ENCODE measurements around the gene CYFIP2.

The CYFIP2 gene

DNA sequence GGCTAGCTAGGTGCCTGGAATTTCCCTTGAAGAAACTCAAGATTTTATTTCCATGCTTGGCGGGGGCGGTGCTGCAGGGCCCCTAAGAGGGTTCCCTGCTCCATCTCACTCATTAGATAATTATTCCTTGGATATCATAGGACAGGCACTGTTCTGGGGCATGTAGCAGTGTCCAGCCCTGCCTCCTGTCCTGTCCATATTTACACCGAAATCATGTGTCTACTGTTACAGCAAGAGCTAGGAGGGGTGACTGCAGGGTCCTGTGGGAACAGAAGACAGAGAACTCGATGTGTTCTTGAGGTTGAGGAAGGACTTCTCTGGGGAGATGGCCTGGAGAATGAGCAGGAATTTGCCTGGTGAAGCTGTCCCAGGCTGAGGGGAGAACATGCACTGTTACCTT is 96.6 kb downstream of the CYFIP2 start:
- no peak overlapping the region for H2AFZ ChIP-seq
- H3K79me2 ChIP-seq = peaks cover 6% of the 10 kb centered on the region
- no peaks in the 10 kb centered on the region for H3K9me3 ChIP-seq (ENCODE audit: control insufficient read depth, low read length)
- H3K27me3 ChIP-seq (ENCODE audit: control insufficient read depth, insufficient read depth, low read length) = no peaks in the 10 kb centered on the region
- no peak overlapping the region for H3K4me2 ChIP-seq (ENCODE audit: low read length)
- TF ChIP-seq, protein P1, sequence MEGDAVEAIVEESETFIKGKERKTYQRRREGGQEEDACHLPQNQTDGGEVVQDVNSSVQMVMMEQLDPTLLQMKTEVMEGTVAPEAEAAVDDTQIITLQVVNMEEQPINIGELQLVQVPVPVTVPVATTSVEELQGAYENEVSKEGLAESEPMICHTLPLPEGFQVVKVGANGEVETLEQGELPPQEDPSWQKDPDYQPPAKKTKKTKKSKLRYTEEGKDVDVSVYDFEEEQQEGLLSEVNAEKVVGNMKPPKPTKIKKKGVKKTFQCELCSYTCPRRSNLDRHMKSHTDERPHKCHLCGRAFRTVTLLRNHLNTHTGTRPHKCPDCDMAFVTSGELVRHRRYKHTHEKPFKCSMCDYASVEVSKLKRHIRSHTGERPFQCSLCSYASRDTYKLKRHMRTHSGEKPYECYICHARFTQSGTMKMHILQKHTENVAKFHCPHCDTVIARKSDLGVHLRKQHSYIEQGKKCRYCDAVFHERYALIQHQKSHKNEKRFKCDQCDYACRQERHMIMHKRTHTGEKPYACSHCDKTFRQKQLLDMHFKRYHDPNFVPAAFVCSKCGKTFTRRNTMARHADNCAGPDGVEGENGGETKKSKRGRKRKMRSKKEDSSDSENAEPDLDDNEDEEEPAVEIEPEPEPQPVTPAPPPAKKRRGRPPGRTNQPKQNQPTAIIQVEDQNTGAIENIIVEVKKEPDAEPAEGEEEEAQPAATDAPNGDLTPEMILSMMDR (IDR thresholded peaks at IDR 0.05) = no peak
- no peak overlapping the region for H3K4me3 ChIP-seq (ENCODE audit: low read depth, low read length)
- H3K9ac ChIP-seq = no peak overlapping the region
- no peak overlapping the region for H3K27ac ChIP-seq
- H3K4me1 ChIP-seq = peaks cover 2% of the 10 kb centered on the region
- H3K36me3 ChIP-seq (ENCODE audit: control insufficient read depth, insufficient read depth, low read length) = no peaks in the 10 kb centered on the region

DNA sequence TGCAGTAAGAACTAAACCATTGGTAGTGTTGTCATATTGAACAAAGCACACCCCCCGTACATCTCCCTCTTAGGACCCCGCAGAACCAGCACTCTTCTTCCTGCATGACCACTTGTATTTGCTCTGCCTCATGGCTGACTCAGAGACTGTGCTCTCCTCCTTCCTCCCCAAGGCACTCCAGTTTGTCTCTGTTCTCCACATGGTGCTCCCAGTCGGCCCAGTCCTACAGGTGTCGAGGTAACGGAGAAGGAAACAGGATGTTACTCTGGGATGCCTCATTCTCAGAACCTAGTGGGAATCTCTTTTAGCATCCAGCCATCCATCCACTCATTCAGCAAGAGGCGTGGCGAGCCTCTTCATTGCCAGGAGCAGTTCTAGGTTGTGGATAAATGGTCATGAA is 97.1 kb downstream of the CYFIP2 start:
- H3K27me3 ChIP-seq (ENCODE audit: control insufficient read depth, insufficient read depth, low read length) = no peaks in the 10 kb centered on the region

DNA sequence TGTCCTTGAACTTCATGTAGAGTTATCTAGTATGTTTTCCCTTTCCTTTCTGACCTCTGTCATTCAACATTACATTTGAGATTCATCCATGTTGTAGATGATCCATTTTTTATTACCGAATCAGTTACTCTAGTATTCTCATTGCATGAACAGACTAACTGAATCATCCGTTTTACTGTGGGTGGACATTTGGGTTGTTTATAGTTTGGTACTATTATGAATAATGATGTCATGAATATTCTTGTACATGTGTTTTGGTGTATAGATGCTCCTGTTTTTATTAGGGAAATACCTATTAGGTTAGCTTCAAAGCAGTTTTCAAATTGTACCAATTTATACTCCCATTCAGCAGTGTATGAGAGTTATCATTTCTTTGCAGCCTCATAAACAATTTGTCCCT is 99.8 kb downstream of the CYFIP2 start:
- no peaks in the 10 kb centered on the region for H3K27me3 ChIP-seq (ENCODE audit: control insufficient read depth, insufficient read depth, low read length)
- TF ChIP-seq, protein P1 (IDR thresholded peaks at IDR 0.05) = no peak
- H3K79me2 ChIP-seq = peaks cover 6% of the 10 kb centered on the region
- H3K9me3 ChIP-seq (ENCODE audit: control insufficient read depth, low read length) = no peaks in the 10 kb centered on the region
- no peak overlapping the region for H3K9ac ChIP-seq
- H3K27ac ChIP-seq = no peak overlapping the region
- H3K4me2 ChIP-seq (ENCODE audit: low read length) = no peak overlapping the region
- peaks cover 2% of the 10 kb centered on the region for H3K4me1 ChIP-seq
- H3K4me3 ChIP-seq (ENCODE audit: low read depth, low read length) = no peak overlapping the region
- no peak overlapping the region for H2AFZ ChIP-seq
- H3K36me3 ChIP-seq (ENCODE audit: control insufficient read depth, insufficient read depth, low read length) = no peaks in the 10 kb centered on the region

More for the DNA sequence above, 97.1 kb downstream of the CYFIP2 start:
- peaks cover 6% of the 10 kb centered on the region for H3K79me2 ChIP-seq
- H3K36me3 ChIP-seq (ENCODE audit: control insufficient read depth, insufficient read depth, low read length) = no peaks in the 10 kb centered on the region
- peaks cover 2% of the 10 kb centered on the region for H3K4me1 ChIP-seq
- H3K9me3 ChIP-seq (ENCODE audit: control insufficient read depth, low read length) = no peaks in the 10 kb centered on the region
- no peak overlapping the region for H3K27ac ChIP-seq
- H3K9ac ChIP-seq = no peak overlapping the region
- H3K4me3 ChIP-seq (ENCODE audit: low read depth, low read length) = no peak overlapping the region
- H2AFZ ChIP-seq = no peak overlapping the region
- no peak overlapping the region for H3K4me2 ChIP-seq (ENCODE audit: low read length)
- TF ChIP-seq, protein P1 (IDR thresholded peaks at IDR 0.05) = no peak

DNA sequence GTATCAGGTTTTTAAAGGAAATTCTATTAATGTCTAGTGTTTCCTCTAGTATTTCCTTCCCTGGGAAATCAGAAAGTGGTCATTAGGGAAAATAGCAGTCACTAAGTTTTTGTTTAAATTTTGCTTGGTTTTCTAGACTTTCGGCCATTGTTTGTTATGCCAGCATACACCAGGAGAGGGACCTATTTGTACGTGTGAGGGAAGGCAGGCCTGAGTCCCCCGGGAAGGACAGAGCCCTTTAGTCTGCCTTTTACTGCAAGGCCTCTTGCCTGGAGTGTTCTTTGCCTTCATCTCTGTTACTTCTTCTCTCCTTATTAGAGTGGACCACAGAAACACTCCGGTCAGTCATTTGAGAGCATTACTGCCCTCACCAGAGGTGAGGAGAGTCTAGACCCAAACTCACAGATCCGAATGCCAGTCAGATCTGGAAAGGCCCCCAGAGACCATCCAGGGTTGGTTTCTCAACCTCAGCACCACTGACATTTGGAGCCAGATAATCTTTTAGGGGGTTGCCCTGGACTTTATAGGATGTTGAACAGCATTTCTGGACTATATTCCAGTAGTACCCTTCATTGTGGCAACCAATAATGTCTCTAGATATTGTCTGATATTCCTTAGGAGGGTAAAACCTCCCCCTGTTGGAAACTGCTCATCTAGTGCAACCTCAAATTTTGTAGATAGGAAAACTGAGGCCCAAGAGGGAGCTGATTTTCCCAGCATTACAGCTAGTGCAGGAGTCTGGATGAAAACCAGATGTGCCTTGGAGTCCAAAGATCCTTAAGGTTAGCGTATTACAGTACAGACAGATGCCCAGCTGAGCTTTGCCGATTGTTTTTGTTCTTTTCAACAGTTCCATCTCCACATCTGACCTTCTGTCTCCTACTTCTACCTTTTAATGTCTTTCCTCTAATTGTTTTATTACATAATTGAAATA is 101.1 kb downstream of the CYFIP2 start:
- TF ChIP-seq, protein P1 (IDR thresholded peaks at IDR 0.05) = no peak
- H3K4me1 ChIP-seq = peaks cover under 1% of the 10 kb centered on the region
- H3K9ac ChIP-seq = no peak overlapping the region
- H3K4me3 ChIP-seq (ENCODE audit: low read depth, low read length) = no peak overlapping the region
- no peaks in the 10 kb centered on the region for H3K27me3 ChIP-seq (ENCODE audit: control insufficient read depth, insufficient read depth, low read length)
- no peaks in the 10 kb centered on the region for H3K9me3 ChIP-seq (ENCODE audit: control insufficient read depth, low read length)
- H3K27ac ChIP-seq = no peak overlapping the region
- no peaks in the 10 kb centered on the region for H3K36me3 ChIP-seq (ENCODE audit: control insufficient read depth, insufficient read depth, low read length)
- H3K79me2 ChIP-seq = no peaks in the 10 kb centered on the region
- H3K4me2 ChIP-seq (ENCODE audit: low read length) = no peak overlapping the region
- H2AFZ ChIP-seq = no peak overlapping the region
